Fibroblast of peridontal ligament (primary cell): ENCODE measurements around the gene CACNA1D.
A peak's percentile ranks its signal among the peaks of the same experiment; 100 is the strongest.

Experiments used
- DNase-seq: peaks from one replicate; pipeline ENCODE4 v3.0.0-alpha.2; 2010; ENCODE audit errors: extremely low read depth

The CACNA1D gene

GRCh38 chr3:53806182-53807116, 312.0 kb downstream of the CACNA1D start:
- peak; percentile 94 for DNase-seq

DNA sequence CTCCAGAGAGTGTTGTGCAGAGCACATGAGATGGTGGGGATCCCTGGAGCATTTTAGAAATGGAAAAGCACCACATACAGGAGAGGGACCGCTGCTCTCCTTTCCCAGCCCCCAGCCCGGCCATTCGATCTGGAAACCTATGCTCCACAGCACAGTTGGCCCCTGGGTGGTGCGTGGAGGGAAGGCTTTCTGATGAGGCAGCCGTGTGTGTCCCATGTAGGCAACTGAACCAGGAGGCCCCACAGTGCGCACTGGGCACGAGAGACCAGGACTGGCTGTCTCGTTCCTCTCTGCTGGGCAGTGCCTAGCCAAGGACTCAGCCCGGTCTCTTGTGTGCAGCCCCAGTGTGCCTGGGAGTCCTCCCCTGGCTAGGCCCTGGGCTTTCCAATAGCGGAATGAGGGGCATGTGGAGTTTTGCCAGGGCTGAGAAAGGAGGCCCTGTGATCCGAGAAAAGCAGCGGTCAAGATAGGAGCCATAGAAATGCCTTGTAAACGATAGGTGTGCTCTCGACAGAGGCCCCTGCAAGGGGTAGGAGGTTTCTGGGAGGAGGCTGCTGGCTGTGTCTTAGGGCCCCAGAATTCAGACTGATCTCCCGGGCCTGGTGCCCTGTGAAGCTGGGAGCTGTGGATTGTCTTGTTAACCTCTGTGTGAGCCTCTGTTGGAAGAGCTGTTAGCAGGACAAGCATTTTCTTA, 312.9 kb downstream of the CACNA1D start:
- no peak for DNase-seq

GRCh38 chr3:53808496-53808895, 314.1 kb downstream of the CACNA1D start:
- DNase-seq, result no peak

- no peak for DNase-seq
Observed at GRCh38 chr3:53809267-53809666, 314.9 kb downstream of the CACNA1D start.

DNA sequence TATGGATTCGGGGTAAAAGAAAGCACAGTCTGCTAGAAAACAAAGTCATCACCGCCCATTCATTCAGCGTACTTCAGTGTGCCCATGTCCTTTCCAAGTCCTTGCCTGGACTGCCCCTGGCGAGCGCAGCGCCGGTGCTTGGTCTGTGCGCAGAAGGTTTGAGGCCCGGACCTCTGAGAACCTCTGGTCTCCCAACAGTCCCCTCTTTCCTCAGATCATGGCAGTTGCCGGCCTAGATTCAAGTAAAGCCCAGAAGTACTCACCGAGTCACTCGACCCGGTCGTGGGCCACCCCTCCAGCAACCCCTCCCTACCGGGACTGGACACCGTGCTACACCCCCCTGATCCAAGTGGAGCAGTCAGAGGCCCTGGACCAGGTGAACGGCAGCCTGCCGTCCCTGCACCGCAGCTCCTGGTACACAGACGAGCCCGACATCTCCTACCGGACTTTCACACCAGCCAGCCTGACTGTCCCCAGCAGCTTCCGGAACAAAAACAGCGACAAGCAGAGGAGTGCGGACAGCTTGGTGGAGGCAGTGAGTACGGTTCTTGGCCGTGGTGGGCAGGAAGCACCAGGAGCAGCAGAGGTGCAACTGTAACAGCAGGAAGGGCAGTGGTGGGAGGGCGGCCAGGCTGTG, 315.5 kb downstream of the CACNA1D start:
- DNase-seq, result no peak

DNA sequence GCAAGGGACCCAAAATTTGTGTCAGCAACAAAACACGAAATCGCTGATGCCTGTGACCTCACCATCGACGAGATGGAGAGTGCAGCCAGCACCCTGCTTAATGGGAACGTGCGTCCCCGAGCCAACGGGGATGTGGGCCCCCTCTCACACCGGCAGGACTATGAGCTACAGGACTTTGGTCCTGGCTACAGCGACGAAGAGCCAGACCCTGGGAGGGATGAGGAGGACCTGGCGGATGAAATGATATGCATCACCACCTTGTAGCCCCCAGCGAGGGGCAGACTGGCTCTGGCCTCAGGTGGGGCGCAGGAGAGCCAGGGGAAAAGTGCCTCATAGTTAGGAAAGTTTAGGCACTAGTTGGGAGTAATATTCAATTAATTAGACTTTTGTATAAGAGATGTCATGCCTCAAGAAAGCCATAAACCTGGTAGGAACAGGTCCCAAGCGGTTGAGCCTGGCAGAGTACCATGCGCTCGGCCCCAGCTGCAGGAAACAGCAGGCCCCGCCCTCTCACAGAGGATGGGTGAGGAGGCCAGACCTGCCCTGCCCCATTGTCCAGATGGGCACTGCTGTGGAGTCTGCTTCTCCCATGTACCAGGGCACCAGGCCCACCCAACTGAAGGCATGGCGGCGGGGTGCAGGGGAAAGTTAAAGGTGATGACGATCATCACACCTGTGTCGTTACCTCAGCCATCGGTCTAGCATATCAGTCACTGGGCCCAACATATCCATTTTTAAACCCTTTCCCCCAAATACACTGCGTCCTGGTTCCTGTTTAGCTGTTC, 316.9 kb downstream of the CACNA1D start:
- no peak for DNase-seq

- DNase-seq, result no peak
Observed at GRCh38 chr3:53812434-53812833, 318.0 kb downstream of the CACNA1D start.

DNA sequence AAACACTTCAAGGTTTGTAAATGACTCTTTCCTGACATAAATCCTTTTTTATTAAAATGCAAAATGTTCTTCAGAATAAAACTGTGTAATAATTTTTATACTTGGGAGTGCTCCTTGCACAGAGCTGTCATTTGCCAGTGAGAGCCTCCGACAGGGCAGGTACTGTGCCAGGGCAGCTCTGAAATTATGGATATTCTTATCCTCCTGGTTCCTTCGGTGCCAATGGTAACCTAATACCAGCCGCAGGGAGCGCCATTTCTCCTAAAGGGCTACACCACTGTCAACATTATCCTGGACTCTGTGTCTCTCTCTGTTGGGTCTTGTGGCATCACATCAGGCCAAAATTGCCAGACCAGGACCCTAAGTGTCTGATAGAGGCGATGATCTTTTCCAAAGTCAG, 318.8 kb downstream of the CACNA1D start:
- DNase-seq, result no peak

- no peak for DNase-seq
Observed at GRCh38 chr3:53813876-53814275, 319.5 kb downstream of the CACNA1D start.

GRCh38 chr3:53815067-53815466, 320.7 kb downstream of the CACNA1D start:
- DNase-seq, result no peak

DNA sequence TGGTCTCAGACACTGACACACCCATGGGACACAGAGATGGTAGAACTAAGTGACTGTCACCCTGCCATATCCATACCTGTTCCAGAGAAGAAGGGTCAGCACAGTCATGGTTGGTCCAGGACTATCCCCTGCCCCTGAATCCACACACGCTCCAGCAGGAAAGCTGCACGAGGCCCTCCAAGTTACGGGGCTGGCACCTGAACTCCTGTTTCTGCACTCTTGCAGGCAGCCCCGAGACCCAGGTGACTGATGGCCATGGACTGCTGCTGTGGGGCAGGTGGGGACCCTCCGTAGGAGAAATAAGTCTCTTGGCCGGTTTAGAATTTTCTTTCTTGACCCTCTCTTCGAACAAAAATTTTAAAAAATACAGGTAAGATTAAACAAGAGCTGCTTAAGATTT, 321.2 kb downstream of the CACNA1D start:
- no peak for DNase-seq

- DNase-seq, result no peak
Observed at GRCh38 chr3:53816425-53816824, 322.0 kb downstream of the CACNA1D start.

GRCh38 chr3:53817211-53817610, 322.8 kb downstream of the CACNA1D start:
- DNase-seq, result no peak

- no peak for DNase-seq
Observed at GRCh38 chr3:53817809-53818208, 323.4 kb downstream of the CACNA1D start.

DNA sequence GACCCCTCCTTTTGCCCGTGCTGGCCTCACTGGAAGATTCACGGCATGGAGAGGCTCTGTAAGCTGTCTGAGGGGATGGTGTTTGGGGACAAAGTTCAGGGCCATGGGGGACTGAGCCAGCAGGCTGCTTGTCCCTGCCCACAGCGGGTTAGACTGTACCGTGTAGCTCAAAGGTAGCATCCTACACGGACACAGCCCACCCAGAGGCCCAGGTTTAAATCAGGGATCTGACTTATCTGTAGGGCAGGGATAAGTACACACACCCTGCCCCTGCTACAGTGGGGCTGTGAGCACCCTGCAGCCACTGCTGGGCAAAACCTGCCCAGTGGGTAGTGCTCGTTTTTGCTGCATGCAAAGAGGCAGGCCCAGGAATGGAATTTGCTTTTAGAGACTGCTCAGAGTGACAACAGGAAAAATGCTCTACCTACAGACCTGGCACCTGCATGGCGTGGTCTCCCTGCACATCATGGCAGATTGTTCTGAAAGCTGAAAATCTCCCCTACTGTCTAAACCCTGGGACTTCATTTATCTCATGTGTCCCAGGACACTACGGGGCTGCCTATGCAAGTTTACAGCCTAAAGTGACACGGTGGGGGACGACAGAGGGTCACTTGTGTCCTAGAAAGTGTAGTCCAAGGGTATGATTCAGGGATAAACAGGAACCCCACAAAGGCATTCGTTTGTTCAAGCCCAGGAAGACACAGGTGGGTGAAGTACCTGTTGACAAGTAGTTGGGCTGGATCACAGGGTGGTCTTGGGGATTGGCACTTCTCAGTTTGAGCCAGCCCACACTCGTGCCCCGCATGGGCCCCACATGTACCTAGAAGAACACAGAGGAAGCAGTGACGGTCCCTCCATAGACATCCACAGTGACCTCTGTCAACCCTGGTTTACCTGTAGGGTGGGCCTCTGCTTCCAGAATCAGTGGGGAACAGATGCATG, 324.1 kb downstream of the CACNA1D start:
- no peak for DNase-seq

- no peak for DNase-seq
Observed at GRCh38 chr3:53819163-53819868, 324.9 kb downstream of the CACNA1D start.

- DNase-seq, result no peak
Observed at GRCh38 chr3:53820084-53820483, 325.7 kb downstream of the CACNA1D start.

DNA sequence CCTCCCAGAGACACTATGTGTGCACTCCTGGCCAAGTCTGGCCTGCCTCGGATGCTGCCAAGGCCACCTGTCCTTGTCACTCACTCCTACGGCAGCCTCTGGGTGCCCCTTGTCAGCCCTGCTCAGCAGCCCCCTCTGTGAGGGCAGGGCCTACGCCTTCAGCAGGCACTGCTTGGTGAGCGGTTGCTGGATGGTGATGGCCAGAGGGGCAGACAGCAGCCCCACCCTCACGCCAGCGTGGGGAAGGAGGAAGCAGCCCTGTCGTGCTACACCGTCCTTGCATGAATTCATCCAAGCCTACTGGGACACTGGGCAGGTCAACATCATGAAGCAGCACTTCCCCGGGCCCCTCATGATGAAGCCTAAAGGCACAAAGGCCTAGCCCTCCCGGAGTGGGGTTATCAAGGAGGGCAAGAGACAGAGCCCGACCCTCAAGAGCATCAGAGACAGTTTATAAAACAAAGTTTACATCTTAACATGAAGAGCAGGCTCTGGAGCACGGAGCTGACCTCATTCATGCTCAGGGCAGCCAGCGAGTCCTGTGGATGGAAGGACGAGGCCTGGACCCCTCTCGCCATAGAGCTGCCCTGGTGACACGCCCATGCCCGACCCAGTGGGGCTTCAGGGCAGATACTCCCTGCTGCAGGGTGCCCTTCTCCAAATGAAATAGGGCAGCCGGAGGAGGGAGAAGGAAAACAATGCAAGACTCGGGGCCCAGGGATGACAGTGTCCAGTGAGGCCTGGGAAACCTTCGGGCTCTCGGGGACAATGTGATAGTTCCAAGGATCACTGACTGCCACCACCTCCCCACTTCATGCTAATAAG, 326.6 kb downstream of the CACNA1D start:
- DNase-seq, result no peak

DNA sequence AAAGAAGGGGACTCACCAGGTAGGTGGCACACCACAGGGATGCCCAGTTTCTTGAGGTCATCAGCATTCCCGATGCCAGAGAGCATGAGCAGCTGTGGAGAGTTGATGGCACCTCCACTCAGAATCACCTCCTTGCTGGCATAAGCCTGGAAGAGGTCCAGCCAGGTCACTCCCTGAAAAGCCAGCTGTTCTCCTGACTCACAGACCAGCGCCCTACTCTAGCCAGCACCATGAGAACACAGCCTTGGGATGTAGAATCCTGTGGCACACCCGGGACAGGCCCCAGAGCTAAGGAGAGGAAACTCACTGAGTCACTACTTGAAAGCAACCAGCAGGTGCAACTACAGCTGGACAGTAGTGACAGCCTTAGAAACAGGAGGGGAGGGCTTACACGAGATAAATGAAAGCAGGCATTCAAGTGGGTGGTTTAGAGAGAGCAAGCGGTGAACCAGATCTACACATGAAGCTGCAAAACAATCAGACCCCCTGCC, 327.3 kb downstream of the CACNA1D start:
- DNase-seq, result no peak
